ENCODE measurements around the gene UBASH3A.
A peak's percentile ranks its signal among the peaks of the same experiment; 100 is the strongest.

The UBASH3A gene
- total RNA-seq, result 22.6 to 81.4 (median 71.9) reads per million in 3 experiments

- peak; percentile 80 for DNase-seq
These were observed at the start of gene UBASH3A for GRCh38 chr21:42403611-42404231. Gene UBASH3A (plus strand): TSS chr21:42403902. CDS start chr21:42403946, 44 bp downstream.

- no peak for DNase-seq
These were observed 47.7 kb upstream of the UBASH3A start for GRCh38 chr21:42356046-42356445.

GRCh38 chr21:42356650-42357049 lies 47.1 kb upstream of the UBASH3A start:
- no peak for DNase-seq

- DNase-seq, result no peak
These were observed 46.4 kb upstream of the UBASH3A start for GRCh38 chr21:42357307-42357706.

- no peak for DNase-seq
These were observed 45.4 kb upstream of the UBASH3A start for GRCh38 chr21:42358261-42358660.

- no peak for DNase-seq
These were observed 44.8 kb upstream of the UBASH3A start for GRCh38 chr21:42358937-42359336.

- DNase-seq, result no peak
These were observed 43.4 kb upstream of the UBASH3A start for GRCh38 chr21:42360317-42360716.

GRCh38 chr21:42361286-42361685 lies 42.4 kb upstream of the UBASH3A start:
- DNase-seq, result no peak

- DNase-seq, result no peak
These were observed 41.5 kb upstream of the UBASH3A start for GRCh38 chr21:42362198-42362597.

GRCh38 chr21:42362700-42363099 lies 41.0 kb upstream of the UBASH3A start:
- DNase-seq, result no peak

- DNase-seq, result no peak
These were observed 40.4 kb upstream of the UBASH3A start for GRCh38 chr21:42363312-42363711.

GRCh38 chr21:42364304-42364865 lies 39.3 kb upstream of the UBASH3A start:
- no peak for DNase-seq

GRCh38 chr21:42365770-42366169 lies 37.9 kb upstream of the UBASH3A start:
- DNase-seq, result no peak

GRCh38 chr21:42366292-42367010 lies 37.3 kb upstream of the UBASH3A start, which contains the start of gene TFF1:
Gene TFF1 (minus strand): TSS chr21:42366535. CDS start chr21:42366495, 40 bp downstream.
- no peak for DNase-seq

- no peak for DNase-seq
These were observed 36.1 kb upstream of the UBASH3A start for GRCh38 chr21:42367367-42368165.

- no peak for DNase-seq
These were observed 33.9 kb upstream of the UBASH3A start for GRCh38 chr21:42369821-42370220.

GRCh38 chr21:42370894-42371654 lies 32.6 kb upstream of the UBASH3A start:
- no peak for DNase-seq

GRCh38 chr21:42373196-42373907 lies 30.4 kb upstream of the UBASH3A start:
- no peak for DNase-seq

GRCh38 chr21:42373908-42374455 lies 29.7 kb upstream of the UBASH3A start:
- DNase-seq, result no peak

- no peak for DNase-seq
These were observed 29.2 kb upstream of the UBASH3A start for GRCh38 chr21:42374457-42374856.

- DNase-seq, result no peak
These were observed 28.7 kb upstream of the UBASH3A start for GRCh38 chr21:42374864-42375499.

All from central memory CD4-positive, alpha-beta T cell (primary cell).